HT-29 (cell line): ENCODE measurements around the gene USP25. TPM values are rescaled to one million over a fixed set of nuclear protein-coding genes. Genes with fewer than 3 reads are reported as not detected.
A peak's percentile ranks its signal among the peaks of the same experiment; 100 is the strongest.

Experiments
- DNase-seq: peaks from one replicate; pipeline ENCODE4 v3.0.0-alpha.2; 2015; ENCODE audit warnings: low spot score
- total RNA-seq: library from RNA; depleted of rRNA; stranded (reverse); fragments of >200 nt; shearing (Covaris generic); gene quantifications from 2 replicates; pipeline ENCODE4 v1.2.3, GENCODE V29; 2014

USP25 gene
- total RNA-seq, 1 experiment from 2014 or later: 13.3 TPM

- no peak for DNase-seq
Measured at GRCh38 chr21:15809818-15810217, 80.0 kb downstream of the USP25 start.

GRCh38 chr21:15815285-15815684 lies 85.5 kb downstream of the USP25 start:
- DNase-seq: no peak

- DNase-seq: no peak
Measured at GRCh38 chr21:15820327-15820726, 90.5 kb downstream of the USP25 start.

- no peak for DNase-seq
Measured at GRCh38 chr21:15820852-15821379, 91.1 kb downstream of the USP25 start.

- DNase-seq: no peak
Measured at GRCh38 chr21:15823486-15824150, 93.8 kb downstream of the USP25 start.

GRCh38 chr21:15825700-15826099 lies 95.9 kb downstream of the USP25 start:
- no peak for DNase-seq

- DNase-seq: peak; percentile 64
Measured at GRCh38 chr21:15826147-15826780, 96.5 kb downstream of the USP25 start.

- DNase-seq: no peak
Measured at GRCh38 chr21:15826908-15827601, 97.3 kb downstream of the USP25 start.

GRCh38 chr21:15831497-15831896 lies 101.7 kb downstream of the USP25 start:
- DNase-seq: no peak

GRCh38 chr21:15837645-15838044 lies 107.9 kb downstream of the USP25 start:
- no peak for DNase-seq

- DNase-seq: no peak
Measured at GRCh38 chr21:15839026-15839425, 109.2 kb downstream of the USP25 start.

GRCh38 chr21:15839601-15840000 lies 109.8 kb downstream of the USP25 start:
- DNase-seq: no peak

GRCh38 chr21:15840406-15840805 lies 110.6 kb downstream of the USP25 start:
- no peak for DNase-seq

- no peak for DNase-seq
Measured at GRCh38 chr21:15841856-15842564, 112.2 kb downstream of the USP25 start.

GRCh38 chr21:15842565-15842880 lies 112.7 kb downstream of the USP25 start:
- DNase-seq: no peak

GRCh38 chr21:15843766-15844165 lies 114.0 kb downstream of the USP25 start:
- no peak for DNase-seq

GRCh38 chr21:15848634-15849560 lies 119.1 kb downstream of the USP25 start:
- DNase-seq: peak; percentile 49

GRCh38 chr21:15849927-15850326 lies 120.1 kb downstream of the USP25 start:
- DNase-seq: no peak

- DNase-seq: no peak
Measured at GRCh38 chr21:15850645-15851044, 120.9 kb downstream of the USP25 start.

- no peak for DNase-seq
Measured at GRCh38 chr21:15852146-15852545, 122.4 kb downstream of the USP25 start.

- no peak for DNase-seq
Measured at GRCh38 chr21:15853126-15853525, 123.3 kb downstream of the USP25 start.
